HepG2 (cell line): ENCODE data around the gene PNO1. TPM values are rescaled to one million over a fixed set of nuclear protein-coding genes. Genes with fewer than 3 reads are reported as not detected.

Source experiments
- CEBPG ChIP-seq: IDR thresholded peaks from 2 replicates; pipeline ENCODE4 v1.6.1; 2016
- DRAP1 ChIP-seq: IDR thresholded peaks from 2 replicates; pipeline ENCODE4 v1.6.1; 2016; ENCODE audit warnings: missing genetic modification reagents, missing compliant biosample characterization
- FOSL1 ChIP-seq: sonication (generic); formaldehyde crosslinking; IDR thresholded peaks from 2 replicates; pipeline ENCODE4 v1.9.0; 2021; ENCODE audit warnings: missing genetic modification reagents, borderline replicate concordance
- GABPA ChIP-seq, 2 experiments: IDR thresholded peaks; 2 replicates each; pipeline ENCODE4 v1.6.1; 2011 to 2016; ENCODE audit warnings: low read depth in 2 of 2, low read length in 1 of 2, missing biosample characterization in 1 of 2, missing genetic modification characterization in 1 of 2
- GTF3A ChIP-seq: sonication (generic); formaldehyde crosslinking; conservative IDR thresholded peaks from 2 replicates; pipeline ENCODE4 v1.4.0; 2020; ENCODE audit warnings: mild to moderate bottlenecking, missing genetic modification reagents
- HOXA5 ChIP-seq: sonication (generic); formaldehyde crosslinking; IDR thresholded peaks from 2 replicates; pipeline ENCODE4 v1.4.0; 2020; ENCODE audit warnings: missing genetic modification reagents
- MIER3 ChIP-seq: IDR thresholded peaks from 2 replicates; pipeline ENCODE4 v1.6.1; 2016; ENCODE audit warnings: missing compliant biosample characterization, borderline replicate concordance
- NCOA2 ChIP-seq: sonication (generic); formaldehyde crosslinking; IDR thresholded peaks from 2 replicates; pipeline ENCODE4 v1.8.0; 2022; ENCODE audit warnings: inconsistent platforms
- PRDM15 ChIP-seq: sonication (generic); formaldehyde crosslinking; IDR thresholded peaks from 2 replicates; pipeline ENCODE4 v1.4.0; 2020; ENCODE audit warnings: missing genetic modification reagents
- SNRNP70 ChIP-seq: fragments of 200-400 bp; formaldehyde crosslinking; IDR thresholded peaks from 2 replicates; pipeline ENCODE4 v1.6.1; 2017; ENCODE audit warnings: mild to moderate bottlenecking, low read depth, low read length, moderate library complexity
- XRCC5 ChIP-seq: fragments of 200-400 bp; formaldehyde crosslinking; optimal IDR thresholded peaks from 2 replicates; pipeline ENCODE3; 2017; ENCODE audit warnings: mild to moderate bottlenecking, low read length
- ZBTB44 ChIP-seq: sonication (generic); formaldehyde crosslinking; IDR thresholded peaks from 2 replicates; pipeline ENCODE4 v1.4.0; 2020; ENCODE audit warnings: missing genetic modification reagents
- ZFAT ChIP-seq: sonication (generic); formaldehyde crosslinking; conservative IDR thresholded peaks from 2 replicates; pipeline ENCODE4 v1.8.1; 2023; ENCODE audit warnings: missing genetic modification reagents, inconsistent platforms
- ZFP36 ChIP-seq: fragments of 150-350 bp; IDR thresholded peaks from 2 replicates; pipeline ENCODE4 v1.6.1; 2018; ENCODE audit warnings: borderline replicate concordance, low read length, low read depth; ENCODE audit not compliant: partially characterized antibody
- ZNF331 ChIP-seq: sonication (generic); formaldehyde crosslinking; IDR thresholded peaks from 2 replicates; pipeline ENCODE4 v1.4.0; 2020; ENCODE audit warnings: missing genetic modification reagents
- ZNF432 ChIP-seq: sonication (generic); formaldehyde crosslinking; IDR thresholded peaks from 2 replicates; pipeline ENCODE4 v1.5.0; 2020; ENCODE audit warnings: missing genetic modification reagents, mild to moderate bottlenecking, borderline replicate concordance
- ZNF569 ChIP-seq: sonication (generic); formaldehyde crosslinking; IDR thresholded peaks from 2 replicates; pipeline ENCODE4 v1.5.0; 2020; ENCODE audit warnings: mild to moderate bottlenecking, missing genetic modification reagents, moderate library complexity, borderline replicate concordance
- ZNF607 ChIP-seq: sonication (generic); formaldehyde crosslinking; IDR thresholded peaks from 2 replicates; pipeline ENCODE4 v1.5.1; 2020; ENCODE audit warnings: missing genetic modification reagents, mild to moderate bottlenecking, borderline replicate concordance
- ZNF724P ChIP-seq: sonication (generic); formaldehyde crosslinking; IDR thresholded peaks from 2 replicates; pipeline ENCODE4 v1.8.0; 2022; ENCODE audit warnings: missing genetic modification reagents, borderline replicate concordance
- ZNF740 ChIP-seq: sonication (generic); formaldehyde crosslinking; IDR thresholded peaks from 2 replicates; pipeline ENCODE4 v1.4.0; 2020; ENCODE audit warnings: missing genetic modification reagents
- ZSCAN5A ChIP-seq: sonication (generic); formaldehyde crosslinking; IDR thresholded peaks from 2 replicates; pipeline ENCODE4 v1.8.0; 2022; ENCODE audit warnings: mild to moderate bottlenecking, missing genetic modification reagents, borderline replicate concordance
- polyA plus RNA-seq, 8 experiments: library from polyadenylated mRNA; depleted of rRNA in 3 of 8; stranded (reverse) in 7 of 8; unstranded in 1 of 8; fragments of >200 nt; fragmentation: Illumina TruSeq in 4 of 8; extraction: Trizol in 4 of 8; gene quantifications; 2 replicates each; pipeline versions ENCODE4 v1.2.1 to v1.2.3, GENCODE V29; 2011 to 2016; ENCODE audit warnings: low read depth in 4 of 8, missing spikeins in 1 of 8, mixed read lengths in 1 of 8; ENCODE audit not compliant: insufficient read depth in 1 of 8
- total RNA-seq, 5 experiments: library from RNA; depleted of rRNA; stranded (reverse); fragments of >200 nt; fragmentation: Illumina TruSeq; extraction: Trizol; gene quantifications; 2 replicates each; pipeline ENCODE4 v1.2.3, GENCODE V29; 2016; ENCODE audit warnings: low read depth in 1 of 5

Gene PNO1
- total and polyA plus RNA-seq, 2 of the 13 experiments (the other 11 are each of a cell fraction or from before 2014, with no cell fraction given): 12.8 to 48.5 TPM

- TF ChIP-seq GABPA (IDR thresholded peaks at IDR 0.05; ENCODE audit: low read depth, low read length): no peak
- TF ChIP-seq GABPA (CRISPR knock-in tag; IDR thresholded peaks at IDR 0.05; ENCODE audit: low read depth): no peak
- no peak for TF ChIP-seq ZNF740 (CRISPR knock-in tag)
- TF ChIP-seq MIER3 (CRISPR knock-in tag): 0 out of 2 replicates have a peak, but pooled peaks have one; percentile 41
- TF ChIP-seq ZNF569 (CRISPR knock-in tag): no peak
- TF ChIP-seq ZNF432 (CRISPR knock-in tag): no peak
- TF ChIP-seq ZNF331 (CRISPR knock-in tag): no peak
- no peak for TF ChIP-seq DRAP1 (CRISPR knock-in tag)
- no peak for TF ChIP-seq SNRNP70
- no peak for TF ChIP-seq ZNF724P
- TF ChIP-seq NCOA2 (CRISPR knock-in tag): no peak
- TF ChIP-seq GTF3A (CRISPR knock-in tag): no peak
- TF ChIP-seq ZSCAN5A (CRISPR knock-in tag): no peak
- TF ChIP-seq ZNF607: no peak
- TF ChIP-seq ZFAT: no peak
- no peak for TF ChIP-seq ZFP36
- TF ChIP-seq FOSL1 (CRISPR knock-in tag): no peak
- TF ChIP-seq XRCC5: peak; percentile 74
- TF ChIP-seq ZBTB44 (CRISPR knock-in tag): no peak
- TF ChIP-seq CEBPG (CRISPR knock-in tag): no peak
- TF ChIP-seq HOXA5 (CRISPR knock-in tag): no peak
- no peak for TF ChIP-seq PRDM15 (CRISPR knock-in tag)
Measured at GRCh38 chr2:68121873-68122679, 35.6 kb upstream of the PNO1 start (continued).
